HG03460 (cell line): ENCODE measurements around the gene RBBP8NL.
"Not testable (repeated sequence)": the region's sequence is repeated elsewhere in the genome, so short reads cannot be mapped to it uniquely, and the experiment has no call there.

ENCODE experiments used
- ATAC-seq: cut with Tn5 transposase; IDR thresholded peaks from one replicate; pipeline ENCODE4 v1.9.1; 2021; ENCODE audit not compliant: unreplicated experiment

RBBP8NL gene

GRCh38 chr20:62376112-62377063 lies 51.0 kb downstream of the RBBP8NL start:
- ATAC-seq: no peak

- ATAC-seq: no peak
Observed at GRCh38 chr20:62374331-62375152, 52.8 kb downstream of the RBBP8NL start.

GRCh38 chr20:62373631-62374179 lies 53.6 kb downstream of the RBBP8NL start:
- not testable (repeated sequence) for ATAC-seq

- no peak for ATAC-seq
Observed at GRCh38 chr20:62372042-62372993, 55.0 kb downstream of the RBBP8NL start.

- no peak for ATAC-seq
Observed at GRCh38 chr20:62371588-62372041, 55.7 kb downstream of the RBBP8NL start.

GRCh38 chr20:62370807-62371587 lies 56.3 kb downstream of the RBBP8NL start:
- no peak for ATAC-seq

GRCh38 chr20:62370115-62370806 lies 57.1 kb downstream of the RBBP8NL start:
- no peak for ATAC-seq

GRCh38 chr20:62369815-62370114 lies 57.6 kb downstream of the RBBP8NL start:
- no peak for ATAC-seq

- ATAC-seq: no peak
Observed at GRCh38 chr20:62368976-62369814, 58.1 kb downstream of the RBBP8NL start.

GRCh38 chr20:62368392-62368975 lies 58.9 kb downstream of the RBBP8NL start:
- ATAC-seq: no peak

- no peak for ATAC-seq
Observed at GRCh38 chr20:62367633-62368391, 59.5 kb downstream of the RBBP8NL start.

GRCh38 chr20:62367136-62367632 lies 60.2 kb downstream of the RBBP8NL start, which contains the start of gene LAMA5:
Gene LAMA5 (minus strand): TSS chr20:62367312. CDS start chr20:62367245, 67 bp downstream.
- ATAC-seq: no peak

GRCh38 chr20:62366370-62367135 lies 60.8 kb downstream of the RBBP8NL start:
- ATAC-seq: no peak

- ATAC-seq: no peak
Observed at GRCh38 chr20:62365814-62366369, 61.4 kb downstream of the RBBP8NL start.

GRCh38 chr20:62364911-62365736 lies 62.2 kb downstream of the RBBP8NL start:
- no peak for ATAC-seq
